MM.1S (cell line): Measurements from ENCODE around the gene LHFPL2.

Experiments used
- DNase-seq: peaks from one replicate; pipeline ENCODE4 v3.0.0-alpha.2; 2015
- H2AFZ ChIP-seq: fragments of 300-600 bp; sonication (generic); 2 replicates; pipeline ENCODE4 v1.6.0; 2016; ENCODE audit warnings: antibody characterized with exemption, low read length
- H3F3A ChIP-seq: fragments of 300-600 bp; sonication (generic); 2 replicates; pipeline ENCODE4 v1.6.1; 2016; ENCODE audit warnings: mild to moderate bottlenecking, antibody characterized with exemption, low read length, moderate library complexity, mixed read lengths; ENCODE audit not compliant: insufficient read depth
- H3K27ac ChIP-seq: fragments of 300-600 bp; sonication (generic); 2 replicates; pipeline ENCODE4 v1.5.1; 2016; ENCODE audit warnings: mild to moderate bottlenecking, low read length
- H3K27me3 ChIP-seq: fragments of 300-600 bp; sonication (generic); replicated peaks from 2 replicates; pipeline ENCODE4 v1.6.0; 2016; ENCODE audit warnings: low read length; ENCODE audit not compliant: insufficient read depth
- H3K36me3 ChIP-seq: fragments of 300-600 bp; sonication (generic); replicated peaks from 2 replicates; pipeline ENCODE4 v1.6.1; 2016; ENCODE audit warnings: mild to moderate bottlenecking, low read length, mixed read lengths; ENCODE audit not compliant: insufficient read depth
- H3K4me1 ChIP-seq: fragments of 300-600 bp; sonication (generic); 2 replicates; pipeline ENCODE4 v1.6.1; 2016; ENCODE audit warnings: low read length, mixed read lengths
- H3K4me2 ChIP-seq: fragments of 300-600 bp; sonication (generic); 2 replicates; pipeline ENCODE4 v1.6.0; 2016; ENCODE audit warnings: low read depth, low read length
- H3K4me3 ChIP-seq: fragments of 300-600 bp; sonication (generic); 2 replicates; pipeline ENCODE4 v1.5.1; 2016; ENCODE audit warnings: low read length, mixed read lengths
- H3K79me2 ChIP-seq: fragments of 300-600 bp; sonication (generic); 2 replicates; pipeline ENCODE4 v1.6.1; 2016; ENCODE audit warnings: mixed run types, low read length, mixed read lengths
- H3K9ac ChIP-seq: fragments of 300-600 bp; sonication (generic); 2 replicates; pipeline ENCODE4 v1.6.1; 2016; ENCODE audit warnings: low read length, mixed read lengths
- H3K9me2 ChIP-seq: fragments of 300-600 bp; sonication (generic); replicated peaks from 2 replicates; pipeline ENCODE4 v1.6.1; 2016; ENCODE audit warnings: mild to moderate bottlenecking, low read length, mixed read lengths; ENCODE audit not compliant: insufficient read depth
- H3K9me3 ChIP-seq: fragments of 300-600 bp; sonication (generic); replicated peaks from 2 replicates; pipeline ENCODE4 v1.6.1; 2016; ENCODE audit warnings: mild to moderate bottlenecking, low read length, mixed read lengths; ENCODE audit not compliant: insufficient read depth
- H4K20me1 ChIP-seq: fragments of 300-600 bp; sonication (generic); 2 replicates; pipeline ENCODE4 v1.6.1; 2016; ENCODE audit warnings: mild to moderate bottlenecking, low read length, moderate library complexity, mixed read lengths; ENCODE audit not compliant: insufficient read depth
- CTCF ChIP-seq: fragments of 300-600 bp; sonication (generic); IDR thresholded peaks from 2 replicates; pipeline ENCODE4 v1.5.1; 2016; ENCODE audit warnings: antibody characterized with exemption, low read length, mixed read lengths
- EZH2 ChIP-seq: fragments of 300-600 bp; sonication (generic); optimal IDR thresholded peaks from 2 replicates; pipeline ENCODE3; 2017; ENCODE audit warnings: low read depth, mild to moderate bottlenecking, antibody characterized with exemption, low read length, mixed read lengths
- EZH2phosphoT487 ChIP-seq: fragments of 300-600 bp; sonication (generic); IDR thresholded peaks from 2 replicates; pipeline ENCODE4 v1.6.1; 2018; ENCODE audit warnings: antibody characterized with exemption, low read length

The LHFPL2 gene

GRCh38 chr5:78597068-78597973 lies 51.3 kb downstream of the LHFPL2 start:
- no peak for TF ChIP-seq EZH2phosphoT487
- H3K9me2 ChIP-seq, result no peaks in the 10 kb centered on the region
- H3K4me1 ChIP-seq, result no peaks in the 10 kb centered on the region; the same call in 1 of the 2 replicates
- no peaks in the 10 kb centered on the region for H4K20me1 ChIP-seq
- DNase-seq, result no peak
- H3F3A ChIP-seq, result no peaks in the 10 kb centered on the region
- H3K9ac ChIP-seq, result no peak overlapping the region
- no peak overlapping the region for H3K4me3 ChIP-seq
- no peaks in the 10 kb centered on the region for H3K79me2 ChIP-seq
- H2AFZ ChIP-seq, result no peak overlapping the region
- H3K4me2 ChIP-seq, result no peak overlapping the region
- H3K27me3 ChIP-seq, result no peaks in the 10 kb centered on the region
- no peaks in the 10 kb centered on the region for H3K36me3 ChIP-seq
- H3K27ac ChIP-seq, result no peak overlapping the region
- no peaks in the 10 kb centered on the region for H3K9me3 ChIP-seq

GRCh38 chr5:78595458-78595921 lies 53.1 kb downstream of the LHFPL2 start:
- no peaks in the 10 kb centered on the region for H3K79me2 ChIP-seq
- no peak for DNase-seq
- peaks cover 4% of the 10 kb centered on the region for H3K4me1 ChIP-seq
- no peaks in the 10 kb centered on the region for H4K20me1 ChIP-seq
- TF ChIP-seq CTCF (no peak), EZH2 (no peak)
- H3K9me2 ChIP-seq, result no peaks in the 10 kb centered on the region
- H3K4me3 ChIP-seq, result no peak overlapping the region
- H2AFZ ChIP-seq, result no peak overlapping the region
- no peaks in the 10 kb centered on the region for H3F3A ChIP-seq
- H3K36me3 ChIP-seq, result no peaks in the 10 kb centered on the region
- no peak overlapping the region for H3K27ac ChIP-seq
- H3K27me3 ChIP-seq, result no peaks in the 10 kb centered on the region
- no peaks in the 10 kb centered on the region for H3K9me3 ChIP-seq
- no peak overlapping the region for H3K4me2 ChIP-seq
- no peak overlapping the region for H3K9ac ChIP-seq

- no peak for TF ChIP-seq EZH2
- TF ChIP-seq CTCF, result no peak
- TF ChIP-seq EZH2phosphoT487, result no peak
- Histone ChIP-seq H3K36me3 (no peaks in the 10 kb centered on the region), H3K4me1 (peaks cover 4% of the 10 kb centered on the region), H3K9me2 (no peaks in the 10 kb centered on the region), H3K27ac (no peak overlapping the region), H3K4me2 (no peak overlapping the region), H3K9ac (no peak overlapping the region), H2AFZ (no peak overlapping the region), H3F3A (no peaks in the 10 kb centered on the region), H3K9me3 (no peaks in the 10 kb centered on the region), H3K27me3 (no peaks in the 10 kb centered on the region), H3K79me2 (no peaks in the 10 kb centered on the region), H3K4me3 (no peak overlapping the region), H4K20me1 (no peaks in the 10 kb centered on the region)
- no peak for DNase-seq
Observed at GRCh38 chr5:78594610-78595457, 53.7 kb downstream of the LHFPL2 start.
